ENCODE measurements around the gene TECPR2. TPM values are rescaled to one million over a fixed set of nuclear protein-coding genes. Genes with fewer than 3 reads are reported as not detected.

Gene TECPR2
- total and polyA plus RNA-seq, 10 of the 15 experiments (the other 5 are each of a cell fraction or from before 2014, with no cell fraction given) = 0.15 to 10.0 (median 3.0) TPM

DNA sequence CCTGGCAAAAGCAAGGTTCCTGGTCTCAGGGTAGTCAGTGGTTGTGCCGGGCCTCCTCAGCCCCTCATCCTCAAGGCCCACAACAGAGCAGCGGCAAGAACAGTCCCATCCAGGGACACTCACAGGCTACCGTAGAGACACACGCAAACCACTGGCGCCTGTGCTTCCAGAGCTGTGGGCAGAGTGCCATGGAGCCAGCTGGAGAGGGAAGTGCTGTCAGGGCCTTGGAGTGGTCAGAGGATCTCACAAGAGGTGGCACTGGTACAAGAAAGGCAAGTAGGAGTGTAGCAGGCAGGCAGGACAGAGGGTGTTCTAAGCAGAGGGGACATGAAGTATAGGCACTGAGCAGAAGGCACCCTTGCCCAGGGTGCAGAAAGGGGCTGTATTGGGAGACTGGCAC lies 112.2 kb downstream of the TECPR2 start:
- Histone ChIP-seq H3K9ac (ENCODE audit: control insufficient read depth, insufficient read depth, low read length) (no peak overlapping the region), H3K4me2 (ENCODE audit: control insufficient read depth, insufficient read depth) (no peak overlapping the region), H3K9me3 (replicated peaks; ENCODE audit: control insufficient read depth, insufficient read depth, low read length) (no peaks in the 10 kb centered on the region), H3K79me2 (ENCODE audit: control insufficient read depth, insufficient read depth, low read length) (no peaks in the 10 kb centered on the region), H4K20me1 (ENCODE audit: control insufficient read depth, insufficient read depth) (no peaks in the 10 kb centered on the region), H3K27ac (ENCODE audit: control insufficient read depth, insufficient read depth) (no peak overlapping the region), H2AFZ (ENCODE audit: control insufficient read depth, low read depth, low read length) (no peak overlapping the region), H3K27me3 (replicated peaks in 1 of 2; ENCODE audit: control insufficient read depth in 2 of 2, insufficient read depth in 2 of 2, low read length in 1 of 2) (no peaks in the 10 kb centered on the region), H3K36me3 (ENCODE audit: control insufficient read depth in 2 of 2, insufficient read depth in 2 of 2, low read length in 1 of 2) (no peaks in the 10 kb centered on the region), H3K4me3 (no peak overlapping the region), H3K4me1 (ENCODE audit: control insufficient read depth, insufficient read depth, low read length) (no peaks in the 10 kb centered on the region)
- POLR2A ChIA-PET = interaction anchor here (0.6 kb wide), 1 partner anchor 124 kb away, joined by 3 read pairs; no protein-coding TSS in a partner anchor
- intact Hi-C loops (cut with micrococcal nuclease; ENCODE audit: unreplicated experiment) (no loop called here), in situ Hi-C loops (cut with MboI) (no loop called here)
- WGBS (ENCODE audit: insufficient coverage, insufficient replicate concordance, low lambda C conversion rate, missing lambda C conversion rate) = 98% methylated on average over 5 of the region's 5 CpGs
- FAIRE-seq (no peak), ATAC-seq (no peak), DNase-seq (ENCODE audit: low read depth, low spot score) (no peak)
- CTCF ChIA-PET = interaction anchor here (0.6 kb wide), 1 partner anchor 10 kb away, joined by 3 read pairs; no protein-coding TSS in a partner anchor
- TF ChIP-seq CEBPB (IDR thresholded peaks at IDR 0.05; ENCODE audit: borderline replicate concordance in 1 of 2, low read depth in 2 of 2, low read length in 2 of 2) (no peak), RUNX3 (IDR thresholded peaks at IDR 0.05; ENCODE audit: low read length) (no peak), JUNB (IDR thresholded peaks at IDR 0.05) (no peak), BCL11A (IDR thresholded peaks at IDR 0.05; ENCODE audit: low read depth, low read length) (no peak), CREB1 (IDR thresholded peaks at IDR 0.05; ENCODE audit: low read depth) (no peak), RCOR1 (conservative IDR thresholded peaks at IDR 0.05; ENCODE audit: low read depth, low read length) (no peak), ATF3 (IDR thresholded peaks at IDR 0.05; ENCODE audit: borderline replicate concordance, extremely low read depth, low read depth, low read length) (no peak), CHD4 (IDR thresholded peaks at IDR 0.05) (no peak), LARP7 (IDR thresholded peaks at IDR 0.05) (no peak), RELA (IDR thresholded peaks at IDR 0.05; ENCODE audit: borderline replicate concordance, partially characterized antibody) (no peak), SUZ12 (IDR thresholded peaks at IDR 0.05; ENCODE audit: unreplicated experiment) (no peak), RELB (IDR thresholded peaks at IDR 0.05; ENCODE audit: low read depth) (no peak), SREBF2 (IDR thresholded peaks at IDR 0.05; ENCODE audit: low read length) (no peak), POLR2AphosphoS5 (IDR thresholded peaks at IDR 0.05; ENCODE audit: low read length) (no peak), PAX5 (IDR thresholded peaks at IDR 0.05; ENCODE audit: borderline replicate concordance, low read depth, low read length) (no peak)
- TF ChIP-seq, protein P1, sequence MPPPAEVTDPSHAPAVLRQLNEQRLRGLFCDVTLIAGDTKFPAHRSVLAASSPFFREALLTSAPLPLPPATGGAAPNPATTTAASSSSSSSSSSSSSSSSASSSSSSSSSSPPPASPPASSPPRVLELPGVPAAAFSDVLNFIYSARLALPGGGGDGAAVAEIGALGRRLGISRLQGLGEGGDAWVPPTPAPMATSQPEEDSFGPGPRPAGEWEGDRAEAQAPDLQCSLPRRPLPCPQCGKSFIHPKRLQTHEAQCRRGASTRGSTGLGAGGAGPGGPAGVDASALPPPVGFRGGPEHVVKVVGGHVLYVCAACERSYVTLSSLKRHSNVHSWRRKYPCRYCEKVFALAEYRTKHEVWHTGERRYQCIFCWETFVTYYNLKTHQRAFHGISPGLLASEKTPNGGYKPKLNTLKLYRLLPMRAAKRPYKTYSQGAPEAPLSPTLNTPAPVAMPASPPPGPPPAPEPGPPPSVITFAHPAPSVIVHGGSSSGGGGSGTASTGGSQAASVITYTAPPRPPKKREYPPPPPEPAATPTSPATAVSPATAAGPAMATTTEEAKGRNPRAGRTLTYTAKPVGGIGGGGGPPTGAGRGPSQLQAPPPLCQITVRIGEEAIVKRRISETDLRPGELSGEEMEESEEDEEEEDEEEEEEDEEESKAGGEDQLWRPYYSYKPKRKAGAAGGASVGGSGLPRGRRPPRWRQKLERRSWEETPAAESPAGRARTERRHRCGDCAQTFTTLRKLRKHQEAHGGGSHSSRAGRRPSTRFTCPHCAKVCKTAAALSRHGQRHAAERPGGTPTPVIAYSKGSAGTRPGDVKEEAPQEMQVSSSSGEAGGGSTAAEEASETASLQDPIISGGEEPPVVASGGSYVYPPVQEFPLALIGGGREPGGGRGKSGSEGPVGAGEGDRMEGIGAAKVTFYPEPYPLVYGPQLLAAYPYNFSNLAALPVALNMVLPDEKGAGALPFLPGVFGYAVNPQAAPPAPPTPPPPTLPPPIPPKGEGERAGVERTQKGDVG (CRISPR knock-in tag; IDR thresholded peaks at IDR 0.05) = no peak
- SMC1A ChIA-PET (ENCODE audit: uncharacterized antibody, unreplicated experiment) = no interaction called here
- RAD21 ChIA-PET (ENCODE audit: unreplicated experiment) = no interaction called here
- no TSS peak for BruUV-seq (replicated peaks)

Data from GM12878 (cell line).